Activated naive CD4-positive, alpha-beta T cell treated with anti-CD3 and anti-CD28 coated beads for 36 hours (primary cell): ENCODE results near the gene LRRIQ1. TPM values are rescaled to one million over a fixed set of nuclear protein-coding genes. Genes with fewer than 3 reads are reported as not detected.

Experiments used
- CTCF ChIA-PET: fragments of 350-600 bp; sonication (Branson Sonifier 250); formaldehyde crosslinking; loops from one replicate; lab custom pipeline; 2021; ENCODE audit warnings: antibody characterized with exemption; lab: Charles Lee
- DNase-seq: peaks from one replicate; pipeline ENCODE4 v3.0.0-alpha.2; 2020
- H3K27ac Mint-ChIP-seq: one replicate; pipeline ENCODE4 v1.8.0; 2021; ENCODE audit warnings: mild to moderate bottlenecking, mixed read lengths
- H3K27me3 Mint-ChIP-seq: one replicate; pipeline ENCODE4 v1.8.0; 2021; ENCODE audit warnings: low read depth, mixed read lengths
- H3K36me3 Mint-ChIP-seq: one replicate; pipeline ENCODE4 v1.8.0; 2021; ENCODE audit warnings: low read depth, mixed read lengths
- H3K4me1 Mint-ChIP-seq: one replicate; pipeline ENCODE4 v1.8.0; 2021; ENCODE audit warnings: low read depth, mixed read lengths
- H3K4me3 Mint-ChIP-seq: one replicate; pipeline ENCODE4 v1.8.0; 2021; ENCODE audit warnings: mild to moderate bottlenecking, moderate library complexity, mixed read lengths
- H3K9me3 Mint-ChIP-seq: one replicate; pipeline ENCODE4 v1.8.0; 2021; ENCODE audit warnings: mixed read lengths
- intact Hi-C: fragments of 100-400 bp; cut with micrococcal nuclease; formaldehyde crosslinking; loops from one replicate; pipeline ENCODE4 v1.15.1; 2023
- total RNA-seq, 2 experiments: library from RNA; stranded (reverse); gene quantifications; one replicate each; pipeline ENCODE4 v1.2.3, GENCODE V29; 2021

The LRRIQ1 gene
- total RNA-seq, 2 experiments from 2014 or later: not detected

DNA sequence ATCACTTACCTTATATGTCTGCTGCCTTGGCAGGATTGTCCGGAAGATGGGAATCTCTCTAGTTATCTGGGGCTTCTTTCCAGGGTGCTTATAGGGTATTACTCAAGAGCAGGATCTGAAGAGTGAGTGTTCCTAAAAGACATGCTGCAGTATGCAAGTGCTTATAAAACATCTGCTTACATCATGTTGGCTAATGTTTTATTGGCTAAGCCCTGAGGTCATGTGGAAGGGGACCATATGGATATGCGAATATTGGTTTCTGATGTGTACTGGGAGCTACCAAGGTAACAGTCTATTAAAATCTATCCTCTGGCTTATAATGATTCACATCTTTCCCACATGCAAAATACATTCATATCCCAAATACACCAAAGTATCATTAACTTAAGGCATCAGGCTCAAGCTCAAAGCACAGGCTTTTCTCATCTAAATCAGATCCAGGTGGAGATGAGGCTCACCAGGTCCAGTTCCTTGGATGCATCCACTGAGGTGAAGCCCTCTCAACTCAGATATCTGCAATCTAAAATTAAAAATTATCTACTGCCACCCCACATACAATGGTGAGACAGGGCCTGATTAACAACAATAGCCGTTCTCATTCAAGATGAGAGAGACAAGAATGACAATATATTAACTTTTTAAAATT, 29.8 kb downstream of the LRRIQ1 start:
- Mint-ChIP-seq H3K36me3 (no peaks in the 10 kb centered on the region), H3K27ac (no peak overlapping the region), H3K27me3 (no peaks in the 10 kb centered on the region), H3K4me1 (no peaks in the 10 kb centered on the region), H3K4me3 (no peak overlapping the region), H3K9me3 (peaks cover 2% of the 10 kb centered on the region)
- CTCF ChIA-PET: no interaction called here
- intact Hi-C loops: no loop called here
- DNase-seq: no peak

DNA sequence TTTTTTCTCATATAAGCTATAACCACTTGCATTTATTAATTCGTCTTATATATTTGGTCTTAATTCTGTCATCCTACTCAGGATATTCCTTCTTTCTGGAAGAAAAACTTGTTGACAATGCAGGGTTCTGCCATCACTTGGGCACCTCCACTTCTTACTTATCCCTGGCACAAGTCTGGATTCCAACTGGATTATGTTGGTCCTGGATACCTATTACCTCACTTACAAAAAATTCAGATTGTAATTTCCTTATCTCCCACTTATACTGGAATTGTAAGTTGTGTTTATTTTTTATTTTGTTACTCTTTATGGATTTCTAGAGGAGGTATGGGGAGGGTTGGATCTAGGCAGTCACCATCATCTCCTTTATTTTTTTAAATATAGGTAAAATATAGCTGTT, 36.7 kb downstream of the LRRIQ1 start:
- CTCF ChIA-PET: no interaction called here
- Mint-ChIP-seq H3K4me1 (no peaks in the 10 kb centered on the region), H3K9me3 (peaks cover 2% of the 10 kb centered on the region), H3K4me3 (no peak overlapping the region), H3K36me3 (no peaks in the 10 kb centered on the region), H3K27ac (no peak overlapping the region), H3K27me3 (no peaks in the 10 kb centered on the region)
- no peak for DNase-seq
- intact Hi-C loops: no loop called here

GRCh38 chr12:85076688-85077430, 40.7 kb downstream of the LRRIQ1 start:
- H3K36me3 Mint-ChIP-seq: no peaks in the 10 kb centered on the region
- H3K27ac Mint-ChIP-seq: no peak overlapping the region
- no peak for DNase-seq
- intact Hi-C loops: loop anchor here (1.0 to 2.0 kb wide), 3 partner anchors 372 to 843 kb away; partner anchors contain the start of gene NTS
- no peaks in the 10 kb centered on the region for H3K27me3 Mint-ChIP-seq
- CTCF ChIA-PET: interaction anchor here (0.6 to 1.2 kb wide), 4 partner anchors 34 to 1890 kb away, joined by 3 read pairs; no protein-coding TSS in a partner anchor
- H3K4me3 Mint-ChIP-seq: no peak overlapping the region
- no peaks in the 10 kb centered on the region for H3K9me3 Mint-ChIP-seq
- H3K4me1 Mint-ChIP-seq: no peaks in the 10 kb centered on the region

- H3K27ac Mint-ChIP-seq: no peak overlapping the region
- CTCF ChIA-PET: no interaction called here
- intact Hi-C loops: no loop called here
- H3K4me1 Mint-ChIP-seq: no peaks in the 10 kb centered on the region
- H3K36me3 Mint-ChIP-seq: no peaks in the 10 kb centered on the region
- no peak overlapping the region for H3K4me3 Mint-ChIP-seq
- peaks cover 5% of the 10 kb centered on the region for H3K9me3 Mint-ChIP-seq
- H3K27me3 Mint-ChIP-seq: no peaks in the 10 kb centered on the region
- DNase-seq: no peak
Measured at GRCh38 chr12:85085066-85085465, 48.9 kb downstream of the LRRIQ1 start.

GRCh38 chr12:85089792-85090191, 53.6 kb downstream of the LRRIQ1 start:
- Mint-ChIP-seq H3K27me3 (no peaks in the 10 kb centered on the region), H3K27ac (no peak overlapping the region), H3K9me3 (peaks cover 5% of the 10 kb centered on the region), H3K4me3 (no peak overlapping the region), H3K36me3 (no peaks in the 10 kb centered on the region), H3K4me1 (no peaks in the 10 kb centered on the region)
- intact Hi-C loops: no loop called here
- DNase-seq: no peak
- CTCF ChIA-PET: no interaction called here

GRCh38 chr12:85092814-85093370, 56.7 kb downstream of the LRRIQ1 start:
- H3K4me3 Mint-ChIP-seq: no peak overlapping the region
- H3K27ac Mint-ChIP-seq: no peak overlapping the region
- no peak for DNase-seq
- no peaks in the 10 kb centered on the region for H3K9me3 Mint-ChIP-seq
- intact Hi-C loops: no loop called here
- no peaks in the 10 kb centered on the region for H3K4me1 Mint-ChIP-seq
- H3K27me3 Mint-ChIP-seq: no peaks in the 10 kb centered on the region
- CTCF ChIA-PET: no interaction called here
- no peaks in the 10 kb centered on the region for H3K36me3 Mint-ChIP-seq

DNA sequence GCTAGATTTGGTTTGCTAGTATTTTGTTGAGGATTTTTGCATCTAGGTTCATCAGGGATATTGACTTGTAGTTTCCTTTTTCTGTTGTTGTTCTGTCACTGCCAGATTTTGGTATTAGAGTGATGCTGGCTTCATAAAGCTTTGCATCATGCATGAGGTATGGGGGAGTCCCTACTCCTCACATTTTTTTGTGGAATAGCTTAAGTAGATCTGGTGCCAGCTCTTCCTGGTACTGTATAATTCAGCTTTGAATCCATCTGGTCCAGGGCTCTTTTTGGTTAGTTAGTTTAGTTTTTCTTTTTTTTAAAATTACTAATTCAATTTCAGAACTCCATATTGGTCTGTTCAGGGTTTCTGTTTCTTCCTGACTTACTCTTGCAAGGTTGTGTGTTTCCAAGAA, 59.4 kb downstream of the LRRIQ1 start:
- no peak for DNase-seq
- H3K27ac Mint-ChIP-seq: no peak overlapping the region
- intact Hi-C loops: no loop called here
- CTCF ChIA-PET: interaction anchor here (0.6 kb wide), 1 partner anchor 20 kb away, joined by 3 read pairs; no protein-coding TSS in a partner anchor
- H3K4me3 Mint-ChIP-seq: no peak overlapping the region
- H3K27me3 Mint-ChIP-seq: no peaks in the 10 kb centered on the region
- no peaks in the 10 kb centered on the region for H3K9me3 Mint-ChIP-seq
- no peaks in the 10 kb centered on the region for H3K4me1 Mint-ChIP-seq
- H3K36me3 Mint-ChIP-seq: no peaks in the 10 kb centered on the region

GRCh38 chr12:85130646-85131045, 94.5 kb downstream of the LRRIQ1 start:
- no peaks in the 10 kb centered on the region for H3K36me3 Mint-ChIP-seq

GRCh38 chr12:85138833-85139232, 102.7 kb downstream of the LRRIQ1 start:
- H3K4me3 Mint-ChIP-seq: no peak overlapping the region
- intact Hi-C loops: no loop called here
- H3K4me1 Mint-ChIP-seq: no peaks in the 10 kb centered on the region
- no peak overlapping the region for H3K27ac Mint-ChIP-seq
- no peak for DNase-seq
- H3K36me3 Mint-ChIP-seq: no peaks in the 10 kb centered on the region
- H3K27me3 Mint-ChIP-seq: no peaks in the 10 kb centered on the region
- H3K9me3 Mint-ChIP-seq: no peaks in the 10 kb centered on the region
- CTCF ChIA-PET: no interaction called here

More at GRCh38 chr12:85130646-85131045, 94.5 kb downstream of the LRRIQ1 start:
- intact Hi-C loops: no loop called here
- Mint-ChIP-seq H3K4me1 (no peaks in the 10 kb centered on the region), H3K27me3 (no peaks in the 10 kb centered on the region), H3K4me3 (no peak overlapping the region), H3K9me3 (no peaks in the 10 kb centered on the region), H3K27ac (no peak overlapping the region)
- CTCF ChIA-PET: no interaction called here
- DNase-seq: no peak

- Mint-ChIP-seq H3K4me3 (no peak overlapping the region), H3K27me3 (no peaks in the 10 kb centered on the region), H3K9me3 (peaks cover 4% of the 10 kb centered on the region), H3K4me1 (no peaks in the 10 kb centered on the region), H3K36me3 (no peaks in the 10 kb centered on the region), H3K27ac (no peak overlapping the region)
- CTCF ChIA-PET: no interaction called here
- intact Hi-C loops: no loop called here
- no peak for DNase-seq
Measured at GRCh38 chr12:85147331-85147730, 111.2 kb downstream of the LRRIQ1 start.

GRCh38 chr12:85152311-85152729, 116.2 kb downstream of the LRRIQ1 start:
- H3K9me3 Mint-ChIP-seq: peaks cover 3% of the 10 kb centered on the region

DNA sequence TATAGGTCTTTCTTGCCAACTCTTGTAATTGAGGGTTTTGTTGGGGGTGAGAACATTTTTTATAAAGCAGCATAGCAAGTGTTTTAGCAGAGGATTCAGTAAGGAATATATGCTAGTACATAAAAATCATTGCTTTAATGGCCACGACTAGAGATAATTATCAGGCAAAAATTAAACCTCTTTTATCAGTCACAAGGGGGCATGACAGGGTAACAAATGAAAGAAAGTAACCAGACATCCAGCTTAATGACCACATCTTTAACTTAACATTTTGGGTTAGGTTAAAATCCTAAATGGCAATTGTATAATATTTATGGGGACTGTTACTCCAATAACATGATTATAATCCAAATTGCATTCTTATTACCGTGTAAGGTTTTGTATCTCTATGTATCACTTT, 119.6 kb downstream of the LRRIQ1 start:
- intact Hi-C loops: no loop called here
- H3K27me3 Mint-ChIP-seq: no peaks in the 10 kb centered on the region
- no peaks in the 10 kb centered on the region for H3K36me3 Mint-ChIP-seq
- H3K4me3 Mint-ChIP-seq: no peak overlapping the region
- DNase-seq: no peak
- no peaks in the 10 kb centered on the region for H3K4me1 Mint-ChIP-seq
- CTCF ChIA-PET: no interaction called here
- H3K9me3 Mint-ChIP-seq: no peaks in the 10 kb centered on the region
- no peak overlapping the region for H3K27ac Mint-ChIP-seq

More at GRCh38 chr12:85152311-85152729, 116.2 kb downstream of the LRRIQ1 start:
- no peaks in the 10 kb centered on the region for H3K27me3 Mint-ChIP-seq
- H3K4me1 Mint-ChIP-seq: no peaks in the 10 kb centered on the region
- no peaks in the 10 kb centered on the region for H3K36me3 Mint-ChIP-seq
- intact Hi-C loops: no loop called here
- CTCF ChIA-PET: no interaction called here
- H3K4me3 Mint-ChIP-seq: no peak overlapping the region
- DNase-seq: no peak
- no peak overlapping the region for H3K27ac Mint-ChIP-seq
